Neutrophil (primary cell): ENCODE results near the gene UBLCP1.

ENCODE experiments used
- H3K27ac ChIP-seq: fragments of 200-600 bp; sonication (generic); 2 replicates; pipeline ENCODE4 v1.5.1; 2016; ENCODE audit warnings: mild to moderate bottlenecking, moderate library complexity
- H3K27me3 ChIP-seq: fragments of 200-600 bp; sonication (generic); 2 replicates; pipeline ENCODE4 v1.6.0; 2016; ENCODE audit warnings: mild to moderate bottlenecking
- H3K36me3 ChIP-seq: fragments of 200-600 bp; sonication (generic); 2 replicates; pipeline ENCODE4 v1.5.1; 2017
- H3K4me1 ChIP-seq, 2 experiments: fragments of 200-600 bp in 1 of 2; sonication (generic) in 1 of 2; 1 replicate in 1 of 2; 2 replicates in 1 of 2; pipeline versions ENCODE4 v1.5.1 to v1.6.1; 2013 to 2016; ENCODE audit warnings: low read depth in 1 of 2, low read length in 1 of 2, mild to moderate bottlenecking in 1 of 2, moderate library complexity in 1 of 2; ENCODE audit not compliant: control insufficient read depth in 1 of 2, insufficient read depth in 1 of 2
- H3K4me3 ChIP-seq, 2 experiments: fragments of 200-600 bp in 1 of 2; sonication (generic) in 1 of 2; 1 replicate in 1 of 2; 2 replicates in 1 of 2; pipeline ENCODE4 v1.5.1; 2013 to 2016; ENCODE audit warnings: low read depth in 1 of 2, low read length in 1 of 2, mild to moderate bottlenecking in 1 of 2, moderate library complexity in 1 of 2
- H3K9me3 ChIP-seq: fragments of 200-600 bp; sonication (generic); 2 replicates; pipeline ENCODE4 v1.5.1; 2016
- TF ChIP-seq, protein P1 (sequence below): fragments of 200-600 bp; sonication (generic); IDR thresholded peaks from 2 replicates; pipeline ENCODE4 v1.5.1; 2016; ENCODE audit warnings: antibody characterized with exemption

The UBLCP1 gene

DNA sequence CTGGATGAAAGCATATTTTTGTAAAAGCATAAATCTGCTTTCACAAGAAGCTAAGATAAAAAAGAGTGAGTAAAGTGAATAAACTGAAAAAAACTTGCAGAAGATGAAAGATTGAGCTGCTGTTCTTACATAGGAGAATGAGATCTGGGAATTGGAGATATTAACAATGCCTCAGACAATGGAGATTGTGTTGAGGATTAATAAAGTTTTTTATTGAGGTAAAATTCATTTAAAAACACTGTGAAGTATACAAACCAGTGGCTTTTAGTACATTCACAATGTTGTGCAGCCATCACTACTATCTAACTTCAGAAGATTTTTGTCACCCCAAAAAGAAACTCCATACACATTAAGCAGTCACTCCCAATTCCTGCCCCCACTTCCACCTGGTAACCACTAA lies 19.7 kb upstream of the UBLCP1 start:
- Histone ChIP-seq H3K27ac (peak overlapping the region; percentile 79), H3K27me3 (no peaks in the 10 kb centered on the region), H3K4me1 (peaks cover 14 to 17% of the 10 kb centered on the region in 2 experiments), H3K4me3 (no peak overlapping the region), H3K36me3 (no peaks in the 10 kb centered on the region), H3K9me3 (no peaks in the 10 kb centered on the region)
- TF ChIP-seq, protein P1, sequence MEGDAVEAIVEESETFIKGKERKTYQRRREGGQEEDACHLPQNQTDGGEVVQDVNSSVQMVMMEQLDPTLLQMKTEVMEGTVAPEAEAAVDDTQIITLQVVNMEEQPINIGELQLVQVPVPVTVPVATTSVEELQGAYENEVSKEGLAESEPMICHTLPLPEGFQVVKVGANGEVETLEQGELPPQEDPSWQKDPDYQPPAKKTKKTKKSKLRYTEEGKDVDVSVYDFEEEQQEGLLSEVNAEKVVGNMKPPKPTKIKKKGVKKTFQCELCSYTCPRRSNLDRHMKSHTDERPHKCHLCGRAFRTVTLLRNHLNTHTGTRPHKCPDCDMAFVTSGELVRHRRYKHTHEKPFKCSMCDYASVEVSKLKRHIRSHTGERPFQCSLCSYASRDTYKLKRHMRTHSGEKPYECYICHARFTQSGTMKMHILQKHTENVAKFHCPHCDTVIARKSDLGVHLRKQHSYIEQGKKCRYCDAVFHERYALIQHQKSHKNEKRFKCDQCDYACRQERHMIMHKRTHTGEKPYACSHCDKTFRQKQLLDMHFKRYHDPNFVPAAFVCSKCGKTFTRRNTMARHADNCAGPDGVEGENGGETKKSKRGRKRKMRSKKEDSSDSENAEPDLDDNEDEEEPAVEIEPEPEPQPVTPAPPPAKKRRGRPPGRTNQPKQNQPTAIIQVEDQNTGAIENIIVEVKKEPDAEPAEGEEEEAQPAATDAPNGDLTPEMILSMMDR: no peak

DNA sequence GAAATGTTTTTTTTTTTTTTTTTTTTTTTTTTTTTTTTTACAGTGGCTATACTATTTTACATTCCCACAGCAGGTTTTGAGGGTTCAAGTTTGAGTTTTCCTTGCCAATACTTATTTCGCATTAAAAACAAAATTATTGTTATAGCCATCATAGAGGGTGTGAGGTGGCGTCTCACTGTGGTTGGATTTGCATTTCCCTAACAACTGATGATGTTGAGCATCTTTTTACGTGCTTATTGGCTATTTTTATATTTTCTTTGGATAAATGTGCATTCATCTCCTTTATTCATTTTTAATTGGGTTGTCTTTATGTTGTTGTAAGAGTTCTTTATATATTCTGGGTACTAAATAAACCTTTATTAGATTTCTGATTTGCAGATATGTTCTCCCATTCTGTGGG lies 18.9 kb upstream of the UBLCP1 start:
- Histone ChIP-seq H3K4me3 (no peak overlapping the region), H3K4me1 (peaks cover 14 to 17% of the 10 kb centered on the region in 2 experiments), H3K9me3 (no peaks in the 10 kb centered on the region), H3K36me3 (no peaks in the 10 kb centered on the region), H3K27me3 (no peaks in the 10 kb centered on the region), H3K27ac (no peak overlapping the region)
- TF ChIP-seq, protein P1: no peak

DNA sequence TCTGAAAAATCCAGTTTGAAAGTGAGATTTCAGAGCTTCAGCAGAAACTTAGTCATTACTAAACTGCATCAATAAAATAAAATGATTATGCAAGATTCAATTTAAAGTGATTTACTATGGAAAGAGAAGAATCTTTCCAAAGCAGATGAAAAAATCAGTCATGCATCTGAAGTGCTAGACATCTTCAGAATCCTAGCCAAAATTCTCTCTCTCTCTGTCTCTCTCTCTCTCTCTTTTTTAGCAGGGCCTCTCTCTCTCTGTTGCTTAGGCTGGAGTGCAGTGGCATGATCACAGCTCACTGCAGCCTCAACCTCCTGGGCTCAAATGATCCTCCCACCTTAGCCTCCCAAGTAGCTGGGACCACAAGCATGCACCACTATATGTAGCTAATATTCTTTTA lies 18.2 kb upstream of the UBLCP1 start:
- peaks cover 14 to 17% of the 10 kb centered on the region in 2 experiments for H3K4me1 ChIP-seq
- H3K27me3 ChIP-seq: no peaks in the 10 kb centered on the region
- H3K27ac ChIP-seq: no peak overlapping the region
- TF ChIP-seq, protein P1: no peak
- no peaks in the 10 kb centered on the region for H3K36me3 ChIP-seq
- no peaks in the 10 kb centered on the region for H3K9me3 ChIP-seq
- H3K4me3 ChIP-seq: no peak overlapping the region

DNA sequence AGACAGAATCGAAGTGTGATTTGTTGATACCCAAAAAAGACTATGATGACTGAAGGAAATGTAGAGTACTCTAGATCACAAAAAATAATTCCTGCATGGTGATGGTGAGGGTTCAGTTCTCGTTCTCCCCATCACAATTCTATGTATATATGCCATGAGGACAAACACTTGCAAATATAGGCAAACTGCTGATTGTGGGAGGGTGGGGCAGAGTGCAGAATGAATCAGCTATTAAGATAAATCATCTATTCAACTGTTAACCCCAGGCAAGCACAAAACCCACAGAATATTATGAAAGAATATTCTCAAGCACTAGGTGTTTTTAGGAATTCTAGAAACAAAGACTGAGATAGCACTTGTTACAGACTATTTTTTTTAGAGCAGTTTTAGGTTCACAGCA lies 13.9 kb upstream of the UBLCP1 start:
- TF ChIP-seq, protein P1: no peak
- no peaks in the 10 kb centered on the region for H3K36me3 ChIP-seq
- no peaks in the 10 kb centered on the region for H3K9me3 ChIP-seq
- H3K27me3 ChIP-seq: no peaks in the 10 kb centered on the region
- no peak overlapping the region for H3K27ac ChIP-seq
- no peaks in the 10 kb centered on the region for H3K4me1 ChIP-seq
- H3K4me3 ChIP-seq: no peak overlapping the region

DNA sequence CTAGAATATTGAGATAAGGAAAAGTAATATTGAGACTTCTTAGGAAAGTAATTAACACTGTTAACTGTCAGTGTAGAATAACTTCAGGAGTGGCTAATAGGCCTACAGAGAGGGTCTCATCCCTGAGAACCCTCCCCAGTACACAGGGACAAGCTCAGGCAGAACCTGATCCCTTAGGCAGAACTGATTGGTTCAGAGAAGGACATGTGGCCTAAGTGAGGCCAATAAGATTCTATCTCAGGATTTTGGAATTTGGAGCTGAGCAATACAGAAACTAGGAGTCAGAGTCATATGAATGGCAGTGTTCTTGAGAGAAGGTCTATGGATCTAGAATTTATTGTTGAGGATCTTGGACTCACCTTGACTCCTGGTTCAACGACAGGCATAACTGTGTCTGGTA lies 10.9 kb upstream of the UBLCP1 start:
- no peaks in the 10 kb centered on the region for H3K27me3 ChIP-seq
- TF ChIP-seq, protein P1: no peak
- no peaks in the 10 kb centered on the region for H3K36me3 ChIP-seq
- no peak overlapping the region for H3K4me3 ChIP-seq
- H3K4me1 ChIP-seq: no peaks in the 10 kb centered on the region
- no peaks in the 10 kb centered on the region for H3K9me3 ChIP-seq
- no peak overlapping the region for H3K27ac ChIP-seq

DNA sequence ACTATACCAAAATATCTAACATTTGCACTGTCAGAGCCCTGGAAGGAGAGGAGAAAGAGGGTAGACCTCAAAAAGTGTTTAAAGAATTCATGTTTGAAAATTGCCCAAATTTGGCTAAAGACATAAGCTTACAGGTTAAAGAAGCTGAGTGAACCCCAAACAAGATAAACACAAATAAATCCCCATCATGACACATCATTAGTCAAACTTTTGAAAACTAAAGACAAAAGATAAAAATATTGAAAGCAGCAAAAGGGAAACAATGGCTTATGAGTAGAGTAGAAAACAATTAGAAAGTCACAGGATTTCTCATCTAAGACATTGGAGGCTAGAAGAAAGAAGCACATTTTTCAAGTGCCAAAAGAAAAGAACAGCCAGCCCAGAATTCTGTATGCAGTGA lies 6.1 kb upstream of the UBLCP1 start:
- TF ChIP-seq, protein P1: no peak
- Histone ChIP-seq H3K9me3 (no peaks in the 10 kb centered on the region), H3K36me3 (no peaks in the 10 kb centered on the region), H3K4me1 (peaks cover under 1 to 1% of the 10 kb centered on the region in 2 experiments), H3K4me3 (no peak overlapping the region), H3K27me3 (no peaks in the 10 kb centered on the region), H3K27ac (no peak overlapping the region)
